Mammary epithelial cell (primary cell): ENCODE measurements around the gene MPRIP.

Experiments
- EZH2 ChIP-seq: IDR thresholded peaks from 2 replicates; pipeline ENCODE4 v1.6.1; 2012; ENCODE audit warnings: low read length, inconsistent platforms, borderline replicate concordance
- TF ChIP-seq, protein P1 (sequence below), 2 donors: IDR thresholded peaks in 1 of 2; conservative IDR thresholded peaks in 1 of 2; 2 replicates each; pipeline ENCODE4 v1.5.1; 2011 to 2012; ENCODE audit warnings: inconsistent platforms in 2 of 2, low read length in 2 of 2, mild to moderate bottlenecking in 2 of 2, control low read depth in 1 of 2, low read depth in 1 of 2; ENCODE audit not compliant: insufficient read depth in 1 of 2; ENCODE audit errors: extremely low read depth in 1 of 2

DNA sequence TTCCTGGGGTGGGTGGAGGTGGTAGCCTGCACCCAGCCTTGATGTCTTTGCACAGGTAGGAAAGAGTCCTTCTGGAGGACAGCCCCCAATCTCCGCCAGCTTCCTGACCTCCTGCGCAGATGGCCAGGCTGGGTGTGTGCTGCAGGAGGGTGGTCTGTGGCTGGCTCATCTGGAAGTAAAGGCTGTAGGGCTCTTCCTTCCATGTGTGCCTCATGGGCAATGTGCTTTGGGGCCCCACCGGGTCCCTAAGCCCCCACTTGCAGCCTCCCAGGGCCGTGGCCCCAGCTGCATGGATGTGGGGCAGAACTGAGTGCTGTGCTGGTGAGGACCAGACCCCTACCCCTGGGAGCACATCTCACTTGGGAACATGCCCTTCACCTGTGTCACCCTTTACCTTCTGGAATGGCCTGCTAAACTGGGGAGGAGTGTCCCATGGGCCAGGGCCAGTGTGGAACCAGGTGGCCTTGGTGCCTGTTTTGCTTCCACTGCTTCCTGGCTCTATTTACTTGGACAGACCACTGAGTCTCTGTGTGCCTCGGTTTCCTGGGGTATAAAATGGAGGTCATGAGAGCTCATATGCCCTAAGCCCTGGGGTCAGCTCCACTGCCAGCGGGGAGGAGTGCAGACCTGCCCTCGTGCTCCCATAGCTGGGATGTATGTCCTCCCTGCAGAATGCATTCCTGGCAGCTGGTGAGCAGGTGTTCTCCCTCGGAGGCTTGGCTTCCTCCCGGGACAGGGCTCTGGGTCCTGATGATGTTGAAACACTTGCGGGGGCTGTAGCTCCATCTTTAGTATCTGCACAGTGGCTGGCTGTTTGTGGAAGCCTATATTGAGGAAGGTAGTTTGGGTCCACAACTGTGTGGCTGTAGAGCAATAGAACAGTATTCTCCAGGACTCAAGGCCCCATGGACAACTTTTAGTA lies 18.0 kb downstream of the MPRIP start:
- TF ChIP-seq, protein P1, sequence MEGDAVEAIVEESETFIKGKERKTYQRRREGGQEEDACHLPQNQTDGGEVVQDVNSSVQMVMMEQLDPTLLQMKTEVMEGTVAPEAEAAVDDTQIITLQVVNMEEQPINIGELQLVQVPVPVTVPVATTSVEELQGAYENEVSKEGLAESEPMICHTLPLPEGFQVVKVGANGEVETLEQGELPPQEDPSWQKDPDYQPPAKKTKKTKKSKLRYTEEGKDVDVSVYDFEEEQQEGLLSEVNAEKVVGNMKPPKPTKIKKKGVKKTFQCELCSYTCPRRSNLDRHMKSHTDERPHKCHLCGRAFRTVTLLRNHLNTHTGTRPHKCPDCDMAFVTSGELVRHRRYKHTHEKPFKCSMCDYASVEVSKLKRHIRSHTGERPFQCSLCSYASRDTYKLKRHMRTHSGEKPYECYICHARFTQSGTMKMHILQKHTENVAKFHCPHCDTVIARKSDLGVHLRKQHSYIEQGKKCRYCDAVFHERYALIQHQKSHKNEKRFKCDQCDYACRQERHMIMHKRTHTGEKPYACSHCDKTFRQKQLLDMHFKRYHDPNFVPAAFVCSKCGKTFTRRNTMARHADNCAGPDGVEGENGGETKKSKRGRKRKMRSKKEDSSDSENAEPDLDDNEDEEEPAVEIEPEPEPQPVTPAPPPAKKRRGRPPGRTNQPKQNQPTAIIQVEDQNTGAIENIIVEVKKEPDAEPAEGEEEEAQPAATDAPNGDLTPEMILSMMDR (conservative IDR thresholded peaks at IDR 0.05 in 1 of 2, IDR thresholded peaks at IDR 0.05 in 1 of 2; ENCODE audit: extremely low read depth in 1 of 2, insufficient read depth in 1 of 2, low read depth in 1 of 2, low read length in 2 of 2) = no peak
- no peak for TF ChIP-seq EZH2
